ENCODE results near the gene LRRC23. TPM values are rescaled to one million over a fixed set of nuclear protein-coding genes. Genes with fewer than 3 reads are reported as not detected.

Gene LRRC23
- polyA plus RNA-seq, 2 of the 4 experiments (the other 2 are of a cell fraction), result 19.1 to 33.3 TPM

GRCh38 chr12:6917491-6918231 lies 13.0 kb downstream of the LRRC23 start (continued):
- TF ChIP-seq REST (IDR thresholded peaks at IDR 0.05), result no peak
- no peak for TF ChIP-seq PHF8 (IDR thresholded peaks at IDR 0.05; ENCODE audit: borderline replicate concordance, low read depth)
- TF ChIP-seq JUN (IDR thresholded peaks at IDR 0.05), result no peak

- no peak for TF ChIP-seq PHF8 (IDR thresholded peaks at IDR 0.05; ENCODE audit: borderline replicate concordance, low read depth)
- no peak for TF ChIP-seq EHF (CRISPR knock-in tag; IDR thresholded peaks at IDR 0.05)
- Histone ChIP-seq H3K4me3 (no peak overlapping the region), H3K4me1 (peaks cover 15% of the 10 kb centered on the region), H3K4me2 (no peak overlapping the region), H3K9me3 (no peaks in the 10 kb centered on the region), H3K27ac (no peak overlapping the region)
- DNase-seq (ENCODE audit: low read depth in 1 of 2, low spot score in 1 of 2), result no peak
- no peak for ATAC-seq
- ChIA-PET CTCF (interaction anchor here (1.1 to 18.2 kb wide), 4 partner anchors 23 to 47 kb away, joined by 3 to 370 read pairs (median 6); partner anchors contain the start of genes C12orf57, PTPN6 and RNU7-1), POLR2A (no interaction called here)
- 87% methylated on average over 7 of the region's 7 CpGs for WGBS (ENCODE audit: missing lambda C conversion rate)
- FAIRE-seq, result no peak
Measured at GRCh38 chr12:6919588-6919987, 15.0 kb downstream of the LRRC23 start.

GRCh38 chr12:6921539-6921938 lies 16.9 kb downstream of the LRRC23 start:
- WGBS (ENCODE audit: missing lambda C conversion rate), result 87% methylated on average over 7 of the region's 7 CpGs
- TF ChIP-seq POLR2A (IDR thresholded peaks at IDR 0.05; ENCODE audit: low read length) (no peak), BHLHE40 (IDR thresholded peaks at IDR 0.05; ENCODE audit: low read depth, low read length) (no peak), CBX8 (IDR thresholded peaks at IDR 0.05) (no peak), HOXA7 (CRISPR knock-in tag; IDR thresholded peaks at IDR 0.05) (no peak), CEBPB (IDR thresholded peaks at IDR 0.05) (no peak), ZSCAN20 (CRISPR knock-in tag; IDR thresholded peaks at IDR 0.05) (no peak), NFE2L2 (conservative IDR thresholded peaks at IDR 0.05; ENCODE audit: low read length) (no peak), TFCP2L1 (CRISPR knock-in tag; IDR thresholded peaks at IDR 0.05) (no peak), SREBF2 (IDR thresholded peaks at IDR 0.05) (no peak), RFX5 (IDR thresholded peaks at IDR 0.05) (no peak), FOSB (CRISPR knock-in tag; IDR thresholded peaks at IDR 0.05) (no peak), RAD21 (conservative IDR thresholded peaks at IDR 0.05 in 1 of 2, IDR thresholded peaks at IDR 0.05 in 1 of 2) (no peak), ZC3H11A (IDR thresholded peaks at IDR 0.05) (no peak), RCOR1 (IDR thresholded peaks at IDR 0.05; ENCODE audit: low read depth, low read length) (no peak), EP300 (IDR thresholded peaks at IDR 0.05) (no peak), PBX3 (IDR thresholded peaks at IDR 0.05) (no peak), PHF8 (IDR thresholded peaks at IDR 0.05; ENCODE audit: borderline replicate concordance, low read depth) (no peak), POLR2AphosphoS2 (conservative IDR thresholded peaks at IDR 0.05; ENCODE audit: low read length) (no peak)
- no peak overlapping the region for H3K4me2 ChIP-seq
- no peak overlapping the region for H3K27ac ChIP-seq
- ChIA-PET POLR2A (interaction anchor here (0.6 to 1.6 kb wide), 2 partner anchors 22 to 187 kb away, joined by 4 to 7 read pairs; partner anchors contain the start of genes C12orf57 and RNU7-1), CTCF (interaction anchor here (1.3 to 18.2 kb wide), 4 partner anchors 7 to 53 kb away, joined by 8 to 370 read pairs (median 50); partner anchors contain the start of genes C12orf57, ENO2, PTPN6 and RNU7-1)
- DNase-seq (ENCODE audit: low read depth in 1 of 2, low spot score in 1 of 2), result no peak
- ATAC-seq, result no peak
- no peak overlapping the region for H3K4me3 ChIP-seq
- no peaks in the 10 kb centered on the region for H3K9me3 ChIP-seq
- no peak for FAIRE-seq
- H3K4me1 ChIP-seq, result peaks cover 21% of the 10 kb centered on the region

Measured in A549 (cell line).